Peyer's patch (tissue), 4 donors: Measurements from ENCODE around the gene RABGEF1. TPM values are rescaled to one million over a fixed set of nuclear protein-coding genes. Genes with fewer than 3 reads are reported as not detected.
"Not testable (repeated sequence)": the region's sequence is repeated elsewhere in the genome, so short reads cannot be mapped to it uniquely, and the experiment has no call there.

Experiments used
- DNase-seq, 3 donors: peaks; one replicate each; pipeline ENCODE4 v3.0.0-alpha.2; 2017 to 2019
- H3K27ac ChIP-seq, 4 donors: fragments of 200-600 bp; sonication (generic); one replicate each; pipeline ENCODE4 v1.5.1; 2016 to 2019
- H3K27me3 ChIP-seq, 2 donors: fragments of 200-600 bp; sonication (generic); one replicate each; pipeline ENCODE4 v1.5.1; 2019
- H3K36me3 ChIP-seq, 3 donors: fragments of 200-600 bp; sonication (generic); one replicate each; pipeline ENCODE4 v1.5.1; 2016 to 2019
- H3K4me1 ChIP-seq, 4 donors: fragments of 200-600 bp; sonication (generic); one replicate each; pipeline ENCODE4 v1.5.1; 2016 to 2019
- H3K4me3 ChIP-seq, 4 donors: fragments of 200-600 bp; sonication (generic); 1 replicate in 3 of 4; 2 replicates in 1 of 4; pipeline ENCODE4 v1.5.1; 2016 to 2019; ENCODE audit warnings: mild to moderate bottlenecking in 1 of 4
- H3K9me3 ChIP-seq, 4 donors: fragments of 200-600 bp; sonication (generic); one replicate each; pipeline ENCODE4 v1.5.1; 2016 to 2019; ENCODE audit warnings: mild to moderate bottlenecking in 1 of 4
- CTCF ChIP-seq, 6 experiments: fragments of 450-650 bp in 4 of 6; fragments of 200-600 bp in 2 of 6; sonication (generic) in 1 of 6; IDR thresholded peaks; one replicate each; pipeline ENCODE4 v1.5.1; 2017 to 2019; ENCODE audit warnings: antibody characterized with exemption in 6 of 6, mild to moderate bottlenecking in 3 of 6, moderate library complexity in 1 of 6
- POLR2A ChIP-seq, 2 donors: fragments of 450-650 bp; IDR thresholded peaks; one replicate each; pipeline ENCODE4 v1.5.1; 2017; ENCODE audit warnings: antibody characterized with exemption in 2 of 2, mild to moderate bottlenecking in 2 of 2, moderate library complexity in 2 of 2
- total RNA-seq, 4 donors: library from RNA; depleted of rRNA; stranded (reverse); fragments of >200 nt; gene quantifications; one replicate each; pipeline ENCODE4 v1.1.0, GENCODE V29; 2016

The RABGEF1 gene
- total RNA-seq, 4 donors from 2014 or later: 24.2 to 47.9 (median 28.1) TPM

- H3K9me3 ChIP-seq: peaks cover 0 to 4% (median 0%) of the 10 kb centered on the region in 4 donors
- H3K4me1 ChIP-seq: peaks cover 0 to 7% (median 6%) of the 10 kb centered on the region in 4 donors
- DNase-seq: no peak
- H3K27ac ChIP-seq: peak overlapping the region in 1 of 4 donors; percentile 31
- no peaks in the 10 kb centered on the region for H3K27me3 ChIP-seq
- no peaks in the 10 kb centered on the region for H3K36me3 ChIP-seq
- TF ChIP-seq CTCF (IDR thresholded peaks at IDR 0.05): no peak
- TF ChIP-seq POLR2A (IDR thresholded peaks at IDR 0.05): no peak
- H3K4me3 ChIP-seq: no peak overlapping the region
These were observed 3.6 kb upstream of the RABGEF1 start for GRCh38 chr7:66736892-66737291.

GRCh38 chr7:66737667-66738066 is 2.9 kb upstream of the RABGEF1 start:
- no peaks in the 10 kb centered on the region for H3K27me3 ChIP-seq
- peaks cover 0 to 4% (median 0%) of the 10 kb centered on the region in 4 donors for H3K9me3 ChIP-seq
- H3K4me3 ChIP-seq: no peak overlapping the region
- peak overlapping the region in 1 of 4 donors; percentile 31 for H3K27ac ChIP-seq
- H3K4me1 ChIP-seq: peaks cover 0 to 14% (median 8%) of the 10 kb centered on the region in 4 donors
- TF ChIP-seq CTCF (IDR thresholded peaks at IDR 0.05) (no peak), POLR2A (IDR thresholded peaks at IDR 0.05) (no peak)
- peak in 1 of 3 donors; percentile 33 for DNase-seq
- H3K36me3 ChIP-seq: no peaks in the 10 kb centered on the region

- peaks cover 0 to 14% (median 8%) of the 10 kb centered on the region in 4 donors for H3K4me1 ChIP-seq
- TF ChIP-seq POLR2A (IDR thresholded peaks at IDR 0.05) (no peak), CTCF (IDR thresholded peaks at IDR 0.05) (no peak)
- H3K4me3 ChIP-seq: peak overlapping the region; percentile 67 to 83 (median 78)
- no peak for DNase-seq
- peaks cover 0 to 4% (median 0%) of the 10 kb centered on the region in 4 donors for H3K9me3 ChIP-seq
- peak overlapping the region; percentile 90 to 96 (median 92) for H3K27ac ChIP-seq
- no peaks in the 10 kb centered on the region for H3K27me3 ChIP-seq
- H3K36me3 ChIP-seq: no peaks in the 10 kb centered on the region
These were observed 1.1 kb upstream of the RABGEF1 start for GRCh38 chr7:66739477-66739876.

- peaks cover 0 to 4% (median 0%) of the 10 kb centered on the region in 4 donors for H3K9me3 ChIP-seq
- no peaks in the 10 kb centered on the region for H3K36me3 ChIP-seq
- H3K4me3 ChIP-seq: peak overlapping the region; percentile 67 to 83 (median 78)
- no peaks in the 10 kb centered on the region for H3K27me3 ChIP-seq
- H3K4me1 ChIP-seq: peaks cover 0 to 14% (median 8%) of the 10 kb centered on the region in 4 donors
- peak in 2 of 3 donors; percentile 19 to 51 for DNase-seq
- peak overlapping the region; percentile 90 to 96 (median 92) for H3K27ac ChIP-seq
- TF ChIP-seq CTCF (IDR thresholded peaks at IDR 0.05) (no peak), POLR2A (IDR thresholded peaks at IDR 0.05) (no peak)
These were observed 606 bp upstream of the RABGEF1 start for GRCh38 chr7:66739953-66740301.

- DNase-seq: peak in 2 of 3 donors; percentile 24 to 65
- not testable (repeated sequence) for H3K9me3 ChIP-seq, H3K36me3 ChIP-seq, H3K27me3 ChIP-seq
- H3K27ac ChIP-seq: peak overlapping the region; percentile 90 to 96 (median 92)
- peaks cover 0 to 14% (median 8%) of the 10 kb centered on the region in 4 donors for H3K4me1 ChIP-seq
- peak overlapping the region; percentile 67 to 83 (median 78) for H3K4me3 ChIP-seq
- TF ChIP-seq CTCF (IDR thresholded peaks at IDR 0.05): peak in 1 of 6 experiments; percentile 13
These were observed 612 bp downstream of the RABGEF1 start for GRCh38 chr7:66740980-66741709.
